ENCODE measurements around the gene SCRN2. TPM values are rescaled to one million over a fixed set of nuclear protein-coding genes. Genes with fewer than 3 reads are reported as not detected.

The SCRN2 gene
- total RNA-seq, 2 experiments from 2014 or later: 21.0 to 23.8 TPM

DNA sequence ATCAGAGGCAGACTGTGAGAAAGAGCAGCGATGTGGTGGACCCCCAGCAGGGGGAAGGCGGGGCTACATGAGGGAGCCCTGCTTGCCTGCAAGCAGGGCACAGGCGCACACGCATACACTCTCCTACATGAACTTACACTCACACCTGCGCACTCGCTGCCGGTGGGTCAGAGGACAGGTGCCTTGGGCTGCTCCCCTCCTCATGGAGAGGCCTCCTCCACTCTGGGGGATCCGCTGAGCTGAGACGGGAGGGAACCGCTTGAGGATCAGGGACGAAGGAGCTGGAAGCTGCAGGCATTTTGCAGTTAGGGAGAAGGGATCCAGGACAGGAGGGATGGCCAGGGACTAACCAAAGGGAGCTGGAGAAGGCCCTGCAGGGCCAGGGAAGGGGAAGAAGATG is 33.7 kb downstream of the SCRN2 start:
- H3K27ac Mint-ChIP-seq: no peak overlapping the region
- ChIA-PET CTCF (interaction anchor here (0.6 to 1.3 kb wide), 2 partner anchors 108 to 312 kb away, joined by 3 read pairs; no protein-coding TSS in a partner anchor), POLR2A (no interaction called here)
- H3K27me3 Mint-ChIP-seq: peaks cover under 1% of the 10 kb centered on the region
- H3K36me3 Mint-ChIP-seq (ENCODE audit: low read depth): peaks cover 10% of the 10 kb centered on the region
- DNase-seq (no peak), ATAC-seq (no peak)
- TF ChIP-seq, protein P1, sequence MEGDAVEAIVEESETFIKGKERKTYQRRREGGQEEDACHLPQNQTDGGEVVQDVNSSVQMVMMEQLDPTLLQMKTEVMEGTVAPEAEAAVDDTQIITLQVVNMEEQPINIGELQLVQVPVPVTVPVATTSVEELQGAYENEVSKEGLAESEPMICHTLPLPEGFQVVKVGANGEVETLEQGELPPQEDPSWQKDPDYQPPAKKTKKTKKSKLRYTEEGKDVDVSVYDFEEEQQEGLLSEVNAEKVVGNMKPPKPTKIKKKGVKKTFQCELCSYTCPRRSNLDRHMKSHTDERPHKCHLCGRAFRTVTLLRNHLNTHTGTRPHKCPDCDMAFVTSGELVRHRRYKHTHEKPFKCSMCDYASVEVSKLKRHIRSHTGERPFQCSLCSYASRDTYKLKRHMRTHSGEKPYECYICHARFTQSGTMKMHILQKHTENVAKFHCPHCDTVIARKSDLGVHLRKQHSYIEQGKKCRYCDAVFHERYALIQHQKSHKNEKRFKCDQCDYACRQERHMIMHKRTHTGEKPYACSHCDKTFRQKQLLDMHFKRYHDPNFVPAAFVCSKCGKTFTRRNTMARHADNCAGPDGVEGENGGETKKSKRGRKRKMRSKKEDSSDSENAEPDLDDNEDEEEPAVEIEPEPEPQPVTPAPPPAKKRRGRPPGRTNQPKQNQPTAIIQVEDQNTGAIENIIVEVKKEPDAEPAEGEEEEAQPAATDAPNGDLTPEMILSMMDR (IDR thresholded peaks at IDR 0.05): no peak
- no peaks in the 10 kb centered on the region for H3K9me3 Mint-ChIP-seq
- peaks cover 7% of the 10 kb centered on the region for H3K4me1 Mint-ChIP-seq (ENCODE audit: low read depth)
- H3K4me3 Mint-ChIP-seq: no peak overlapping the region
- intact Hi-C loops (cut with micrococcal nuclease): no loop called here

DNA sequence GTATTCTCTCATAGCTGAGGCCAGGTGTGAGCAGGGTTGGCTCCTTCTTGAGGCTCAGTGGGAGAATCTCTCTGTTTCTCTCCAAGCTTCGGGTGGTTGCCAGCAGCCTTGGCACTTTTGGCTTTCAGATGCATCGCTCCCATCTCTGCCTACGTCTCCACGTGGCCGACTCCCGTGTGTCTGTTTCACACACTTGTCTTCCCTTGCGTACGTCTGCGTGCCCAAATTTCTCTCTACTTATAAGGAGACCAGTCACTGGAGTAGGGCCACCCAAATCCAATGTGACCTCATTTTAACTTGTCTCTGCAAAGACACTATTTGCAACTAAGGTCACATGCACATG is 34.2 kb downstream of the SCRN2 start:
- peaks cover 3% of the 10 kb centered on the region for H3K27me3 Mint-ChIP-seq
- CTCF ChIA-PET: no interaction called here
- H3K4me1 Mint-ChIP-seq (ENCODE audit: low read depth): peaks cover 7% of the 10 kb centered on the region
- intact Hi-C loops (cut with micrococcal nuclease): no loop called here
- POLR2A ChIA-PET: no interaction called here
- H3K36me3 Mint-ChIP-seq (ENCODE audit: low read depth): peaks cover 10% of the 10 kb centered on the region
- no peak overlapping the region for H3K27ac Mint-ChIP-seq
- ATAC-seq: no peak
- TF ChIP-seq, protein P1 (IDR thresholded peaks at IDR 0.05): no peak
- no peak overlapping the region for H3K4me3 Mint-ChIP-seq
- no peak for DNase-seq
- no peaks in the 10 kb centered on the region for H3K9me3 Mint-ChIP-seq

DNA sequence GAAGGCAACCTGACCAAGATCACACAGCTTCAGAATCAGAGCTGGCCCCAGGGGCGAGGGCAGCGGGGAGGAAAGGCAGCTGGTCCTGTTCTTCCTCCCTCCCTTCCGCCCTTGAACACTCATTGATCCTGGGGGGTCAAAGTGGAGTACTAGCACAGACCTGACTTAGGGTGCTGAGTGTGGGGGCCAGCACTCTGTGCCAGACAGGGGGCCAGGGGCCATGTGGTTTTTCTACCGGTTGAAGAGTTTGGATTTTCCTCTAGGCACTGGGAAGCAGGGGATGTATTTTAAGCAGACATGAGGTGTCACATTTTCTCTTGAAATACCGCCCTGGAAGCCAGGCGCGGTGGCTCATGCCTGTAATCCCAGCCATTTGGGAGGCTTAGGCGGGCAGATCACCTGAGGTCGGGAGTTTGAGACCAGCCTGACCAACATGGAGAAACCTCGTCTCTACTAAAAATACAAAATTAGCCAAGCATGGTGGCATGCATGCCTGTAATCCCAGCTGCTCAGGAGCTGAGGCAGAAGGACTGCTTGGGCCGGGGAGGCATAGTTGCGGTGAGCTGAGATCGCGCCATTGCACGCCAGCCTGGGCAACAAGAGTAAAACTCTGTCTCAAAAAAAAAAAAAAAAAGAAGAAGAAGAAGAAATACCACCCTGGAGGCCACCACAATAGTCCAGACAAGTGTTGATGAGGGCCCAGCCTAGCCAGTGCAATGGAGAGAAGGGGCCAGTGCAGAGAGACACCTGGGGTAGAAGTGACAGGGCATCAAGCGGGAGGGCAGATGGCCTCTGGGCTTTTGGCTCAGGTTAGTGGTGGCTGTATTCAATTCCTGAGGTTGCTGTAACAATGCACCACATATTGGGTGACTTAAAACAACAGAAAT is 34.8 kb downstream of the SCRN2 start:
- ChIA-PET POLR2A (no interaction called here), CTCF (no interaction called here)
- TF ChIP-seq, protein P1 (IDR thresholded peaks at IDR 0.05): no peak
- no peak overlapping the region for H3K27ac Mint-ChIP-seq
- no peaks in the 10 kb centered on the region for H3K9me3 Mint-ChIP-seq
- peaks cover 7% of the 10 kb centered on the region for H3K4me1 Mint-ChIP-seq (ENCODE audit: low read depth)
- no peak overlapping the region for H3K4me3 Mint-ChIP-seq
- DNase-seq: no peak
- peaks cover 3% of the 10 kb centered on the region for H3K27me3 Mint-ChIP-seq
- intact Hi-C loops (cut with micrococcal nuclease): no loop called here
- no peak for ATAC-seq
- peaks cover 10% of the 10 kb centered on the region for H3K36me3 Mint-ChIP-seq (ENCODE audit: low read depth)

DNA sequence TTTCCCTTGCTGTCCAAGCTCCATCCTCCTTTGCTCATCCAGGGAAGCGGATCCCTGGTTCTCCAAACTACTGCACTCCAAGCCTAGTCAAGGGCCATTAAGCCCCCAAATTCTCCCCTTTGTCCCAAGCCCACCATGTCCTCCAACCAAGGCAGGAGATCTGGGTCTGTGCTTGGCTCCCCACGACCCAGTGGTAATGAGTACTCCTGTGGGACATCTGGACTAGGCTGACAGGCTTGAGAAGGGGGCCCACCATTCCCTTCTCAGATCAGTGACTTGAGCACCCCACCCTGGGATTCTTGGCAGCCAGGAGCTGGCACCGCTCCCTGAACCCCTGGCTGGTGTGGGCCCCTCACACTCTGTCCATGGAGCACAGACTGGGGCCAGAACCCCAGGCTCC is 36.6 kb downstream of the SCRN2 start:
- H3K4me1 Mint-ChIP-seq (ENCODE audit: low read depth): no peaks in the 10 kb centered on the region

More for the DNA sequence above, 36.6 kb downstream of the SCRN2 start:
- no peak overlapping the region for H3K27ac Mint-ChIP-seq
- TF ChIP-seq, protein P1 (IDR thresholded peaks at IDR 0.05): no peak
- CTCF ChIA-PET: interaction anchor here (0.8 to 1.6 kb wide), 5 partner anchors 47 to 140 kb away, joined by 3 to 5 read pairs (median 3); no protein-coding TSS in a partner anchor
- H3K27me3 Mint-ChIP-seq: peaks cover 3% of the 10 kb centered on the region
- no peaks in the 10 kb centered on the region for H3K9me3 Mint-ChIP-seq
- H3K36me3 Mint-ChIP-seq (ENCODE audit: low read depth): peaks cover 9% of the 10 kb centered on the region
- POLR2A ChIA-PET: interaction anchor here (0.7 kb wide), 1 partner anchor 19 kb away, joined by 3 read pairs; no protein-coding TSS in a partner anchor
- intact Hi-C loops (cut with micrococcal nuclease): loop anchor here (5.0 kb wide), 1 partner anchor 107 kb away; no protein-coding TSS in a partner anchor
- ATAC-seq (no peak), DNase-seq (no peak)
- no peak overlapping the region for H3K4me3 Mint-ChIP-seq

Data from activated CD8-positive, alpha-beta T cell treated with anti-CD3 and anti-CD28 coated beads for 36 hours (primary cell).